ENCODE measurements around the gene PQBP1. TPM values are rescaled to one million over a fixed set of nuclear protein-coding genes. Genes with fewer than 3 reads are reported as not detected.

Gene PQBP1
- polyA plus RNA-seq, 1 donor (not counting 4 experiments of a cell fraction or from before 2014, with no cell fraction given) = 79.0 TPM

- Histone ChIP-seq H3K9ac (ENCODE audit: control insufficient read depth, extremely low read depth, insufficient read depth, low read length) (no peak overlapping the region), H3K9me3 (ENCODE audit: control insufficient read depth, low read depth, low read length) (no peaks in the 10 kb centered on the region), H4K20me1 (ENCODE audit: control insufficient read depth, extremely low read depth, insufficient read depth, low read length) (no peaks in the 10 kb centered on the region), H3K79me2 (ENCODE audit: control insufficient read depth, insufficient read depth, low read length) (peaks cover 17% of the 10 kb centered on the region), H3K4me3 (ENCODE audit: control insufficient read depth in 2 of 3, extremely low read depth in 1 of 3, insufficient read depth in 2 of 3, low read depth in 1 of 3, low read length in 3 of 3) (no peak overlapping the region), H3K9me1 (ENCODE audit: control insufficient read depth, extremely low read depth, insufficient read depth, low read length) (no peaks in the 10 kb centered on the region), H2AFZ (ENCODE audit: control insufficient read depth, low read length) (no peak overlapping the region), H3K4me2 (ENCODE audit: control insufficient read depth, extremely low read depth, insufficient read depth, low read depth, low read length) (no peak overlapping the region), H3K4me1 (ENCODE audit: control insufficient read depth, extremely low read depth, insufficient read depth, low read length) (peaks cover 9% of the 10 kb centered on the region), H3K27me3 (ENCODE audit: control insufficient read depth, extremely low read depth, insufficient read depth, low read length) (no peaks in the 10 kb centered on the region), H3K36me3 (ENCODE audit: control insufficient read depth in 2 of 2, extremely low read depth in 1 of 2, insufficient read depth in 2 of 2, low read length in 2 of 2) (no peaks in the 10 kb centered on the region), H3K27ac (ENCODE audit: control insufficient read depth, insufficient read depth, low read length) (no peak overlapping the region)
- no peak for TF ChIP-seq EZH2 (IDR thresholded peaks at IDR 0.05; ENCODE audit: low read length)
- TF ChIP-seq CTCF (optimal IDR thresholded peaks at IDR 0.05 in 1 of 3, IDR thresholded peaks at IDR 0.05 in 1 of 3, conservative IDR thresholded peaks at IDR 0.05 in 1 of 3; ENCODE audit: extremely low read depth in 1 of 3, insufficient read depth in 2 of 3, low read length in 3 of 3) = no peak
- dilution Hi-C loops (cut with MboI; ENCODE audit: extremely low pct_ligation_motif_present, low sequenced_read_pairs) = no loop called here
- DNase-seq (ENCODE audit: low read depth, low spot score) (no peak), FAIRE-seq (no peak)
These were observed 2.8 kb upstream of the PQBP1 start for GRCh38 chrX:48894891-48895290.

GRCh38 chrX:48896611-48897011 lies 1.1 kb upstream of the PQBP1 start:
- H2AFZ ChIP-seq (ENCODE audit: control insufficient read depth, low read length) = no peak overlapping the region
- peak overlapping the region; percentile 92 for H3K27ac ChIP-seq (ENCODE audit: control insufficient read depth, insufficient read depth, low read length)
- no peaks in the 10 kb centered on the region for H4K20me1 ChIP-seq (ENCODE audit: control insufficient read depth, extremely low read depth, insufficient read depth, low read length)
- H3K36me3 ChIP-seq (ENCODE audit: control insufficient read depth in 2 of 2, extremely low read depth in 1 of 2, insufficient read depth in 2 of 2, low read length in 2 of 2) = peaks cover 0 to 3% of the 10 kb centered on the region in 2 experiments
- dilution Hi-C loops (cut with MboI; ENCODE audit: extremely low pct_ligation_motif_present, low sequenced_read_pairs) = no loop called here
- peaks cover 19% of the 10 kb centered on the region for H3K79me2 ChIP-seq (ENCODE audit: control insufficient read depth, insufficient read depth, low read length)
- DNase-seq (ENCODE audit: low read depth, low spot score) = no peak
- H3K4me1 ChIP-seq (ENCODE audit: control insufficient read depth, extremely low read depth, insufficient read depth, low read length) = peaks cover 9% of the 10 kb centered on the region
- H3K9ac ChIP-seq (ENCODE audit: control insufficient read depth, extremely low read depth, insufficient read depth, low read length) = peak overlapping the region; percentile 91
- no peaks in the 10 kb centered on the region for H3K9me1 ChIP-seq (ENCODE audit: control insufficient read depth, extremely low read depth, insufficient read depth, low read length)
- peak overlapping the region; percentile 62 to 86 (median 76) for H3K4me3 ChIP-seq (ENCODE audit: control insufficient read depth in 2 of 3, extremely low read depth in 1 of 3, insufficient read depth in 2 of 3, low read depth in 1 of 3, low read length in 3 of 3)
- TF ChIP-seq CTCF (optimal IDR thresholded peaks at IDR 0.05 in 1 of 3, IDR thresholded peaks at IDR 0.05 in 1 of 3, conservative IDR thresholded peaks at IDR 0.05 in 1 of 3; ENCODE audit: extremely low read depth in 1 of 3, insufficient read depth in 2 of 3, low read length in 3 of 3) (no peak), EZH2 (IDR thresholded peaks at IDR 0.05; ENCODE audit: low read length) (no peak)
- no peaks in the 10 kb centered on the region for H3K9me3 ChIP-seq (ENCODE audit: control insufficient read depth, low read depth, low read length)
- peak overlapping the region; percentile 58 for H3K4me2 ChIP-seq (ENCODE audit: control insufficient read depth, extremely low read depth, insufficient read depth, low read depth, low read length)
- no peak for FAIRE-seq
- no peaks in the 10 kb centered on the region for H3K27me3 ChIP-seq (ENCODE audit: control insufficient read depth, extremely low read depth, insufficient read depth, low read length)

All from keratinocyte (primary cell).